H1 (cell line): ENCODE results near the gene AP2B1. TPM values are rescaled to one million over a fixed set of nuclear protein-coding genes. Genes with fewer than 3 reads are reported as not detected.

Experiments used
- CBX5 ChIP-seq: fragments of 300-800, 300-1000 bp; sonication (generic); IDR thresholded peaks from 2 replicates; pipeline ENCODE4 v1.7.1; 2016; ENCODE audit warnings: antibody characterized with exemption, low read length, low read depth
- JUN ChIP-seq: IDR thresholded peaks from 2 replicates; pipeline ENCODE4 v1.6.1; 2011; ENCODE audit warnings: low read depth, mild to moderate bottlenecking, improper control_type of control experiment, low read length
- RXRA ChIP-seq: IDR thresholded peaks from 2 replicates; pipeline ENCODE4 v1.6.1; 2011; ENCODE audit warnings: low read depth, mild to moderate bottlenecking, low read length, moderate library complexity; ENCODE audit not compliant: insufficient read depth
- SAP30 ChIP-seq: fragments of 300-600 bp; sonication (generic); IDR thresholded peaks from 2 replicates; pipeline ENCODE4 v1.7.1; 2012; ENCODE audit warnings: low read length, moderate library complexity, mild to moderate bottlenecking, inconsistent platforms; ENCODE audit not compliant: insufficient read depth, insufficient replicate concordance
- polyA plus RNA-seq, 7 experiments: library from polyadenylated mRNA; depleted of rRNA in 3 of 7; stranded (reverse) in 5 of 7; unstranded in 2 of 7; fragments of >200 nt in 5 of 7; fragments of 200-250 nt in 2 of 7; gene quantifications; 1 replicate in 5 of 7; 2 replicates in 1 of 7; 4 replicates in 1 of 7; pipeline versions ENCODE4 v1.2.1 to v1.2.3, GENCODE V29; 2011 to 2013; ENCODE audit warnings: missing spikeins in 2 of 7, mixed read lengths in 2 of 7
- total RNA-seq: library from RNA; stranded (reverse); fragmentation: NEBNext Ultra II Directional; extraction: Animal tissue kit (Norgen Biotek cat#: 25700); gene quantifications from 2 replicates; pipeline ENCODE4 v1.2.1, GENCODE V29; 2021
- TF ChIP-seq, protein P1 (sequence below), 3 experiments: IDR thresholded peaks; 1 replicate in 2 of 3; 2 replicates in 1 of 3; pipeline versions ENCODE4 v1.5.1 to v1.6.1; 2011; ENCODE audit warnings: low read length in 3 of 3, mild to moderate bottlenecking in 3 of 3, inconsistent platforms in 2 of 3, low read depth in 1 of 3, moderate library complexity in 1 of 3; ENCODE audit not compliant: insufficient read depth in 1 of 3; ENCODE audit errors: control extremely low read depth in 1 of 3

The AP2B1 gene
- total and polyA plus RNA-seq, 2 of the 8 experiments (the other 6 are each of a cell fraction or from before 2014, with no cell fraction given) = 95.5 to 199 TPM

DNA sequence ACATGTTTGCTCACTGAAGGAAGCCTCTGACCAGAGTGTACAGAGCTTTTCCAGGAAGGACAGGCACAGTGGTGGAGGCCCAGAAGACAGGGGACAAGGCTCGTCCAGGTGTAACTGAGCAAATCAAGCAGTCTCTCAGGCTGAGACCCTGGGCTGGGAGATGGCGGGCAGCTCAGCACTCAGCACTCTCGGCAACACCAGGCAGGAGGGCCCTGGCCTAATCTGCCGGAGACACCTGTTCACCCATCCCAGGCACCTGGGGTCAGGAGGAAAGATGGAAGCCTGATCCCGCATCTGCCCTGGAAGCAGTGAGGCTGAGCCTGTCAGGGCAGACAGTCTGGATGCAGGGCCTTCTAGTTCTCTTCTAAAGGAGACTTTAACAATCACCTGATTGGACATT, 149.1 kb downstream of the AP2B1 start (continued):
- TF ChIP-seq, protein P1, sequence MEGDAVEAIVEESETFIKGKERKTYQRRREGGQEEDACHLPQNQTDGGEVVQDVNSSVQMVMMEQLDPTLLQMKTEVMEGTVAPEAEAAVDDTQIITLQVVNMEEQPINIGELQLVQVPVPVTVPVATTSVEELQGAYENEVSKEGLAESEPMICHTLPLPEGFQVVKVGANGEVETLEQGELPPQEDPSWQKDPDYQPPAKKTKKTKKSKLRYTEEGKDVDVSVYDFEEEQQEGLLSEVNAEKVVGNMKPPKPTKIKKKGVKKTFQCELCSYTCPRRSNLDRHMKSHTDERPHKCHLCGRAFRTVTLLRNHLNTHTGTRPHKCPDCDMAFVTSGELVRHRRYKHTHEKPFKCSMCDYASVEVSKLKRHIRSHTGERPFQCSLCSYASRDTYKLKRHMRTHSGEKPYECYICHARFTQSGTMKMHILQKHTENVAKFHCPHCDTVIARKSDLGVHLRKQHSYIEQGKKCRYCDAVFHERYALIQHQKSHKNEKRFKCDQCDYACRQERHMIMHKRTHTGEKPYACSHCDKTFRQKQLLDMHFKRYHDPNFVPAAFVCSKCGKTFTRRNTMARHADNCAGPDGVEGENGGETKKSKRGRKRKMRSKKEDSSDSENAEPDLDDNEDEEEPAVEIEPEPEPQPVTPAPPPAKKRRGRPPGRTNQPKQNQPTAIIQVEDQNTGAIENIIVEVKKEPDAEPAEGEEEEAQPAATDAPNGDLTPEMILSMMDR (IDR thresholded peaks at IDR 0.05; ENCODE audit: control extremely low read depth in 1 of 3, insufficient read depth in 1 of 3, low read depth in 1 of 3, low read length in 3 of 3) = no peak
- TF ChIP-seq SAP30 (no peak), RXRA (no peak), JUN (no peak), CBX5 (no peak)
